A549 (cell line): ENCODE data around the gene TMSB10. TPM values are rescaled to one million over a fixed set of nuclear protein-coding genes. Genes with fewer than 3 reads are reported as not detected.
A peak's percentile ranks its signal among the peaks of the same experiment; 100 is the strongest.

Experiments used
- ATAC-seq, 2 experiments: fragments of 200-7000 bp in 1 of 2; fragments of >200 bp in 1 of 2; cut with Nextera tagmentation in 1 of 2; cut with Tn5 transposase in 1 of 2; 3 replicates each; pipeline versions ENCODE4 v1.8.0 to v1.9.1; 2018 to 2020; ENCODE audit warnings: mild to moderate bottlenecking in 1 of 2, moderate library complexity in 1 of 2
- CTCF ChIA-PET: fragments of 300-600 bp; sonication (Branson Sonifier 250); formaldehyde crosslinking; extraction: SDS; loops from one replicate; lab custom pipeline; 2021; ENCODE audit warnings: antibody characterized with exemption, inconsistent platforms; lab: Yijun Ruan, JAX
- POLR2A ChIA-PET: fragments of 350-600 bp; formaldehyde crosslinking; extraction: SDS; loops from one replicate; lab custom pipeline; 2021; ENCODE audit warnings: antibody characterized with exemption, inconsistent platforms; lab: Yijun Ruan, JAX
- DNase-seq, 2 experiments: peaks; one replicate each; pipeline versions ENCODE4 v3.0.0 to v3.0.0-alpha.2; 2011 to 2016; ENCODE audit warnings: low read depth in 1 of 2, low spot score in 1 of 2
- FAIRE-seq: peaks from 2 replicates; lab custom pipeline; 2011; peaks lifted over from hg19 to GRCh38; lab: Jason Lieb, UNC
- H3K27ac ChIP-seq, 2 experiments: fragments of >200 bp; sonication (Bioruptor Twin); formaldehyde crosslinking; 3 replicates each; pipeline ENCODE4 v1.5.1; 2016 to 2017
- H3K4me1 ChIP-seq: fragments of >200 bp; sonication (Bioruptor Twin); formaldehyde crosslinking; 3 replicates; pipeline ENCODE4 v1.6.1; 2016
- H3K4me2 ChIP-seq: fragments of >200 bp; sonication (Bioruptor Twin); formaldehyde crosslinking; 3 replicates; pipeline ENCODE4 v1.6.1; 2016
- H3K4me3 ChIP-seq: fragments of >200 bp; sonication (Bioruptor Twin); formaldehyde crosslinking; 3 replicates; pipeline ENCODE4 v1.5.1; 2016
- H3K9me3 ChIP-seq: fragments of >200 bp; sonication (Bioruptor Twin); formaldehyde crosslinking; 3 replicates; pipeline ENCODE4 v1.6.1; 2016
- CBX2 ChIP-seq: fragments of 200-600 bp; sonication (generic); IDR thresholded peaks from 2 replicates; pipeline ENCODE4 v1.6.1; 2016; ENCODE audit warnings: low read depth, mild to moderate bottlenecking, borderline replicate concordance
- CEBPB ChIP-seq, 2 experiments: fragments of >200 bp in 1 of 2; sonication (Bioruptor Twin) in 1 of 2; formaldehyde crosslinking in 1 of 2; IDR thresholded peaks; 2 replicates each; pipeline ENCODE4 v1.6.1; 2012 to 2016
- CHD2 ChIP-seq: fragments of 150-350 bp; IDR thresholded peaks from 2 replicates; pipeline ENCODE4 v1.6.1; 2014; ENCODE audit warnings: low read length; ENCODE audit not compliant: partially characterized antibody
- EP300 ChIP-seq, 2 experiments: fragments of >200 bp; sonication (Bioruptor Twin); formaldehyde crosslinking; IDR thresholded peaks; 2 replicates in 1 of 2; 3 replicates in 1 of 2; pipeline ENCODE4 v1.6.1; 2016 to 2017
- ESRRA ChIP-seq: fragments of 150-350 bp; IDR thresholded peaks from 2 replicates; pipeline ENCODE4 v1.6.1; 2014; ENCODE audit warnings: mild to moderate bottlenecking, low read length, borderline replicate concordance
- FOSL2 ChIP-seq, 2 experiments: fragments of 450-650 bp in 1 of 2; fragments of >200 bp in 1 of 2; sonication (Bioruptor Twin) in 1 of 2; formaldehyde crosslinking; IDR thresholded peaks; 2 replicates each; pipeline versions ENCODE4 v1.5.0 to v1.6.1; 2016 to 2020; ENCODE audit warnings: mild to moderate bottlenecking in 1 of 2, moderate library complexity in 1 of 2
- FOXS1 ChIP-seq: fragments of 250-450 bp; sonication (Bioruptor Pico); IDR thresholded peaks from 2 replicates; pipeline ENCODE4 v1.5.0; 2020; ENCODE audit warnings: mild to moderate bottlenecking, moderate library complexity
- GATA3 ChIP-seq: IDR thresholded peaks from 2 replicates; pipeline ENCODE4 v1.6.1; 2012; ENCODE audit warnings: borderline replicate concordance
- JUN ChIP-seq, 2 experiments: fragments of >200 bp; sonication (Bioruptor Twin); formaldehyde crosslinking; IDR thresholded peaks; 2 replicates in 1 of 2; 3 replicates in 1 of 2; pipeline ENCODE4 v1.6.1; 2016 to 2017
- JUNB ChIP-seq: fragments of >200 bp; sonication (Bioruptor Twin); formaldehyde crosslinking; IDR thresholded peaks from 2 replicates; pipeline ENCODE4 v1.6.1; 2016
- POLR2AphosphoS2 ChIP-seq: conservative IDR thresholded peaks from 2 replicates; pipeline ENCODE4 v1.6.1; 2012; ENCODE audit warnings: low read length, improper control_type of control experiment, inconsistent platforms
- RAD21 ChIP-seq, 2 experiments: fragments of >200 bp in 1 of 2; sonication (Bioruptor Twin) in 1 of 2; formaldehyde crosslinking in 1 of 2; IDR thresholded peaks in 1 of 2; conservative IDR thresholded peaks in 1 of 2; 2 replicates in 1 of 2; 3 replicates in 1 of 2; pipeline ENCODE4 v1.6.1; 2012 to 2018; ENCODE audit warnings: inconsistent platforms in 1 of 2
- RARB ChIP-seq: fragments of 250-450 bp; sonication (Bioruptor Pico); IDR thresholded peaks from 2 replicates; pipeline ENCODE4 v1.8.0; 2021; ENCODE audit warnings: mild to moderate bottlenecking, moderate library complexity
- TFCP2L1 ChIP-seq: fragments of 250-450 bp; sonication (Bioruptor Pico); IDR thresholded peaks from 2 replicates; pipeline ENCODE4 v1.5.0; 2021; ENCODE audit warnings: mild to moderate bottlenecking
- TP53 ChIP-seq: fragments of 250-450 bp; sonication (Bioruptor Pico); IDR thresholded peaks from 2 replicates; pipeline ENCODE4 v1.5.0; 2021; ENCODE audit warnings: mild to moderate bottlenecking, moderate library complexity
- ZNF302 ChIP-seq: fragments of 250-450 bp; sonication (Bioruptor Pico); IDR thresholded peaks from 2 replicates; pipeline ENCODE4 v1.9.0; 2021; ENCODE audit warnings: inconsistent platforms, mild to moderate bottlenecking, moderate library complexity
- ZSCAN20 ChIP-seq: fragments of 250-450 bp; sonication (Bioruptor Pico); IDR thresholded peaks from 2 replicates; pipeline ENCODE4 v1.8.0; 2022; ENCODE audit warnings: mild to moderate bottlenecking, moderate library complexity
- WGBS: methylation state at CpG from one replicate; pipeline ENCODE4 v1.1.6; 2017; ENCODE audit errors: missing lambda C conversion rate; 5-methylcytosine and 5-hydroxymethylcytosine counted together
- polyA plus RNA-seq, 4 experiments: library from polyadenylated mRNA; depleted of rRNA in 3 of 4; stranded (reverse); fragments of >200 nt; fragmentation: RNase III in 1 of 4; extraction: RNeasy Plus Mini Kit Qiagen cat#74134 plus additional on column Dnase treatment in 1 of 4; gene quantifications; 2 replicates in 3 of 4; 3 replicates in 1 of 4; pipeline ENCODE4 v1.2.3, GENCODE V29; 2011 to 2017
- TF ChIP-seq, protein P1 (sequence below): fragments of 450-650 bp; IDR thresholded peaks from 2 replicates; pipeline ENCODE4 v1.6.1; 2014; ENCODE audit warnings: antibody characterized with exemption
- TF ChIP-seq, protein P2 (sequence below): fragments of 250-450 bp; sonication (Bioruptor Pico); IDR thresholded peaks from 2 replicates; pipeline ENCODE4 v1.5.0; 2020; ENCODE audit warnings: low read depth, mild to moderate bottlenecking, moderate library complexity
- TF ChIP-seq, protein P3 (sequence below): IDR thresholded peaks from 2 replicates; pipeline ENCODE4 v1.6.1; 2012; ENCODE audit warnings: low read depth, borderline replicate concordance
- TF ChIP-seq, protein P4 (sequence below): fragments of >200 bp; sonication (Bioruptor Twin); formaldehyde crosslinking; IDR thresholded peaks from 3 replicates; pipeline ENCODE4 v1.5.1; 2016
- TF ChIP-seq, protein P5 (sequence below): IDR thresholded peaks from 2 replicates; pipeline ENCODE4 v1.6.1; 2012
- TF ChIP-seq, protein P6 (sequence below): fragments of >200 bp; sonication (Bioruptor Twin); formaldehyde crosslinking; IDR thresholded peaks from 3 replicates; pipeline ENCODE4 v1.6.1; 2016

Gene TMSB10
- polyA plus RNA-seq, 2 of the 4 experiments (the other 2 are of a cell fraction) = 3,109 to 7,015 TPM

DNA sequence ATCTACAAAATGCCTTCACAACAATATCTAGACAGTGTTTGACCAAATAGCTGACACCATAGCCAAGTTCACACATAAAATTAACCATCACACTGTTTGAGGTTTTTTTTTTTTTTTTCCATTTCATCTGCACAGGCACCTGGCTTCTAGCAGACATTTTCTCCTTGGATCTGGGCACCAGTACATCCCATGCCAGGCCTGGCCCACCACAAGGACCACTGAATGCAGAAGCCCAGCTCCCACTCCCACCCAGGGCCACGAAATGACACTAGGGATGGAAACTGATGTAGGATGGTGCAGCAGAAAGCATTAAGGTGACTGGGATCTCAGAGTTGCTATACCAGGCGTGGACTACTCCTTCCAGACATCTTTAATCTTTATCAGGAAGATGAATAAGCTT is 13.0 kb downstream of the TMSB10 start:
- Histone ChIP-seq H3K4me3 (no peak overlapping the region), H3K27ac (peak overlapping the region; percentile 84 to 96), H3K9me3 (no peaks in the 10 kb centered on the region), H3K4me1 (peaks cover 19% of the 10 kb centered on the region), H3K4me2 (no peak overlapping the region)
- FAIRE-seq = no peak
- ChIA-PET CTCF (interaction anchor here (0.5 to 11.3 kb wide), 5 partner anchors 7 to 419 kb away, joined by 3 to 178 read pairs (median 5); partner anchors contain the start of gene TMSB10), POLR2A (interaction anchor here (0.8 to 6.7 kb wide), 2 partner anchors 12 to 40 kb away, joined by 3 to 131 read pairs; partner anchors contain the start of gene TMSB10)
- no peak for DNase-seq
- TF ChIP-seq POLR2AphosphoS2 (no peak), RAD21 (conservative IDR thresholded peaks at IDR 0.05 in 1 of 2, IDR thresholded peaks at IDR 0.05 in 1 of 2) (no peak), JUN (IDR thresholded peaks at IDR 0.05) (no peak), ESRRA (no peak), TFCP2L1 (CRISPR knock-in tag) (no peak), ZNF302 (CRISPR knock-in tag) (no peak), TP53 (CRISPR knock-in tag) (no peak), RARB (CRISPR knock-in tag) (no peak), EP300 (IDR thresholded peaks at IDR 0.05) (no peak)
- TF ChIP-seq, protein P1, sequence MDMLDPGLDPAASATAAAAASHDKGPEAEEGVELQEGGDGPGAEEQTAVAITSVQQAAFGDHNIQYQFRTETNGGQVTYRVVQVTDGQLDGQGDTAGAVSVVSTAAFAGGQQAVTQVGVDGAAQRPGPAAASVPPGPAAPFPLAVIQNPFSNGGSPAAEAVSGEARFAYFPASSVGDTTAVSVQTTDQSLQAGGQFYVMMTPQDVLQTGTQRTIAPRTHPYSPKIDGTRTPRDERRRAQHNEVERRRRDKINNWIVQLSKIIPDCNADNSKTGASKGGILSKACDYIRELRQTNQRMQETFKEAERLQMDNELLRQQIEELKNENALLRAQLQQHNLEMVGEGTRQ = no peak
- TF ChIP-seq, protein P2, sequence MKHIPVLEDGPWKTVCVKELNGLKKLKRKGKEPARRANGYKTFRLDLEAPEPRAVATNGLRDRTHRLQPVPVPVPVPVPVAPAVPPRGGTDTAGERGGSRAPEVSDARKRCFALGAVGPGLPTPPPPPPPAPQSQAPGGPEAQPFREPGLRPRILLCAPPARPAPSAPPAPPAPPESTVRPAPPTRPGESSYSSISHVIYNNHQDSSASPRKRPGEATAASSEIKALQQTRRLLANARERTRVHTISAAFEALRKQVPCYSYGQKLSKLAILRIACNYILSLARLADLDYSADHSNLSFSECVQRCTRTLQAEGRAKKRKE = no peak
- TF ChIP-seq, protein P3, sequence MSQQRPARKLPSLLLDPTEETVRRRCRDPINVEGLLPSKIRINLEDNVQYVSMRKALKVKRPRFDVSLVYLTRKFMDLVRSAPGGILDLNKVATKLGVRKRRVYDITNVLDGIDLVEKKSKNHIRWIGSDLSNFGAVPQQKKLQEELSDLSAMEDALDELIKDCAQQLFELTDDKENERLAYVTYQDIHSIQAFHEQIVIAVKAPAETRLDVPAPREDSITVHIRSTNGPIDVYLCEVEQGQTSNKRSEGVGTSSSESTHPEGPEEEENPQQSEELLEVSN = no peak
- TF ChIP-seq, protein P4, sequence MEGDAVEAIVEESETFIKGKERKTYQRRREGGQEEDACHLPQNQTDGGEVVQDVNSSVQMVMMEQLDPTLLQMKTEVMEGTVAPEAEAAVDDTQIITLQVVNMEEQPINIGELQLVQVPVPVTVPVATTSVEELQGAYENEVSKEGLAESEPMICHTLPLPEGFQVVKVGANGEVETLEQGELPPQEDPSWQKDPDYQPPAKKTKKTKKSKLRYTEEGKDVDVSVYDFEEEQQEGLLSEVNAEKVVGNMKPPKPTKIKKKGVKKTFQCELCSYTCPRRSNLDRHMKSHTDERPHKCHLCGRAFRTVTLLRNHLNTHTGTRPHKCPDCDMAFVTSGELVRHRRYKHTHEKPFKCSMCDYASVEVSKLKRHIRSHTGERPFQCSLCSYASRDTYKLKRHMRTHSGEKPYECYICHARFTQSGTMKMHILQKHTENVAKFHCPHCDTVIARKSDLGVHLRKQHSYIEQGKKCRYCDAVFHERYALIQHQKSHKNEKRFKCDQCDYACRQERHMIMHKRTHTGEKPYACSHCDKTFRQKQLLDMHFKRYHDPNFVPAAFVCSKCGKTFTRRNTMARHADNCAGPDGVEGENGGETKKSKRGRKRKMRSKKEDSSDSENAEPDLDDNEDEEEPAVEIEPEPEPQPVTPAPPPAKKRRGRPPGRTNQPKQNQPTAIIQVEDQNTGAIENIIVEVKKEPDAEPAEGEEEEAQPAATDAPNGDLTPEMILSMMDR = no peak
- WGBS = 83% methylated on average over 2 of the region's 2 CpGs
- ATAC-seq = no peak

DNA sequence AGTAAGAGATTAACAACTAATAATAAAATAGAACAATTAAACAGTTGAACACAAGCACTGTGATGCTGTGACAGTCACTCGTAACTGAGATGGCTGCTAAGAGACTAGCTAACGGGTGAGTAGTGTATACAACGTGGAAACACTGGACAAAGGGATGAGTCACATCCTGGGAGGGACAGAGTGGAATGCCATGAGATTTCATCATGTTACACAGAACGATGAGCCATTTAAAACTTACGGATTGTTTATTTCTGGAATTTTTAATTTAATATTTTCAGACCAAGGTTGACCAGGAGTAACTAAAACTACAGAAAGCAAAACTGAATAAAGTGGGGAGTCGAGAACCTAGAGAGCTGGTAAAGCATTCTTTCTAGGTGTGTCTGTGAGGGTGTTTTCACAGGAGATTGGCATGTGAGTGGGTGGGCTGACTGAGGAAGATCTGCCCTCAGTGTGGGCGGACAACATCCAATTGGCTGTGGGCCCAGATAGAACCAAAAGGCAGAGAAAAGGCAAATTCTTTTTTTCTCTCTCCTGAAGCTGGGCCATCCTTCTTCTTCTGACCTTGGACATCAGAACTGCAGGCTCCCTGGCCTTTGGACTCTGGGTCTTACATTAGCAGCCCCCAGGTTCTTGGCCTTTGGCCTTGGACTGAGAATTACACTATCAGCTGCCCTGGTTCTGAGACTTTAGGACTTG is 14.6 kb downstream of the TMSB10 start:
- Histone ChIP-seq H3K4me1 (peaks cover 33% of the 10 kb centered on the region), H3K9me3 (no peaks in the 10 kb centered on the region), H3K4me2 (peak overlapping the region; percentile 63), H3K4me3 (0 out of 3 replicates have a peak overlapping the region, but pooled peaks have one; percentile 1), H3K27ac (peak overlapping the region; percentile 84 to 96)
- ChIA-PET CTCF (interaction anchor here (0.9 to 11.3 kb wide), 7 partner anchors 16 to 423 kb away, joined by 3 to 178 read pairs (median 5); partner anchors contain the start of gene TMSB10), POLR2A (interaction anchor here (0.6 to 6.7 kb wide), 6 partner anchors 14 to 51 kb away, joined by 3 to 131 read pairs (median 4); partner anchors contain the start of genes KCMF1 and TMSB10)
- FAIRE-seq (peak; percentile 96), ATAC-seq (peak; percentile 92 to 97), DNase-seq (peak; percentile 88 to 98)
- TF ChIP-seq FOSL2 (IDR thresholded peaks at IDR 0.05) (peak; percentile 94), FOSL2 (CRISPR knock-in tag; IDR thresholded peaks at IDR 0.05) (peak; percentile 99), GATA3 (peak; percentile 42; the same call in 1 of the 2 replicates), JUNB (peak; percentile 91), RAD21 (conservative IDR thresholded peaks at IDR 0.05 in 1 of 2, IDR thresholded peaks at IDR 0.05 in 1 of 2) (no peak), FOXS1 (CRISPR knock-in tag) (peak; percentile 61; the same call in 1 of the 2 replicates), ZSCAN20 (CRISPR knock-in tag) (no peak), CHD2 (no peak), JUN (IDR thresholded peaks at IDR 0.05) (peak; percentile 89 to 93; a peak in 4 of 5 replicates), TP53 (CRISPR knock-in tag) (no peak), CBX2 (no peak), CEBPB (IDR thresholded peaks at IDR 0.05) (peak; percentile 76 to 95), EP300 (IDR thresholded peaks at IDR 0.05) (peak; percentile 34 to 72; a peak in 2 of 5 replicates)
- TF ChIP-seq, protein P5, sequence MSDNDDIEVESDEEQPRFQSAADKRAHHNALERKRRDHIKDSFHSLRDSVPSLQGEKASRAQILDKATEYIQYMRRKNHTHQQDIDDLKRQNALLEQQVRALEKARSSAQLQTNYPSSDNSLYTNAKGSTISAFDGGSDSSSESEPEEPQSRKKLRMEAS = peak; percentile 88
- TF ChIP-seq, protein P6, sequence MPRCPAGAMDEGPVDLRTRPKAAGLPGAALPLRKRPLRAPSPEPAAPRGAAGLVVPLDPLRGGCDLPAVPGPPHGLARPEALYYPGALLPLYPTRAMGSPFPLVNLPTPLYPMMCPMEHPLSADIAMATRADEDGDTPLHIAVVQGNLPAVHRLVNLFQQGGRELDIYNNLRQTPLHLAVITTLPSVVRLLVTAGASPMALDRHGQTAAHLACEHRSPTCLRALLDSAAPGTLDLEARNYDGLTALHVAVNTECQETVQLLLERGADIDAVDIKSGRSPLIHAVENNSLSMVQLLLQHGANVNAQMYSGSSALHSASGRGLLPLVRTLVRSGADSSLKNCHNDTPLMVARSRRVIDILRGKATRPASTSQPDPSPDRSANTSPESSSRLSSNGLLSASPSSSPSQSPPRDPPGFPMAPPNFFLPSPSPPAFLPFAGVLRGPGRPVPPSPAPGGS = no peak; the same call in 2 of the 3 replicates
- WGBS = under 1% methylated on average over 7 of the region's 7 CpGs
